AG04450 (cell line): Measurements from ENCODE around the gene ZMPSTE24. TPM values are rescaled to one million over a fixed set of nuclear protein-coding genes. Genes with fewer than 3 reads are reported as not detected.

Experiments
- CTCF ChIA-PET: fragments of 300-600, 350-600 bp; formaldehyde crosslinking; extraction: SDS; loops from one replicate; lab custom pipeline; 2022; ENCODE audit warnings: antibody characterized with exemption, inconsistent platforms; lab: Charles Lee
- POLR2A ChIA-PET: fragments of 350-600 bp; formaldehyde crosslinking; extraction: SDS; loops from one replicate; lab custom pipeline; 2021; ENCODE audit warnings: antibody characterized with exemption, inconsistent platforms; lab: Yijun Ruan, JAX
- DNase-seq: peaks from one replicate; pipeline ENCODE4 v3.0.0-alpha.2; 2011; ENCODE audit warnings: low read depth, low spot score
- H3K27ac ChIP-seq: one replicate; pipeline ENCODE4 v1.5.1; 2012; ENCODE audit warnings: low read depth, low read length, control low read depth
- H3K27me3 ChIP-seq: one replicate; pipeline ENCODE4 v1.6.0; 2012; ENCODE audit warnings: low read length; ENCODE audit not compliant: control insufficient read depth, insufficient read depth
- H3K4me3 ChIP-seq: 2 replicates; pipeline ENCODE4 v1.5.1; 2011; ENCODE audit warnings: mild to moderate bottlenecking, low read depth, low read length, control low read depth
- H3K9me3 ChIP-seq: 2 replicates; pipeline ENCODE4 v1.5.1; 2012; ENCODE audit warnings: low read length; ENCODE audit not compliant: control insufficient read depth, insufficient read depth
- polyA plus RNA-seq: library from polyadenylated mRNA; depleted of rRNA; stranded (reverse); fragments of >200 nt; gene quantifications from 2 replicates; pipeline ENCODE4 v1.2.3, GENCODE V29; 2011
- TF ChIP-seq, protein P1 (sequence below): IDR thresholded peaks from 2 replicates; pipeline ENCODE4 v1.5.1; 2011; ENCODE audit warnings: low read depth, low read length, control low read depth, inconsistent platforms

The ZMPSTE24 gene
- polyA plus RNA-seq, 1 experiment: 55.8 TPM

GRCh38 chr1:40224040-40224439, 34.0 kb upstream of the ZMPSTE24 start:
- no peak for DNase-seq
- Histone ChIP-seq H3K9me3 (no peaks in the 10 kb centered on the region), H3K27ac (no peak overlapping the region), H3K4me3 (no peak overlapping the region), H3K27me3 (no peaks in the 10 kb centered on the region)
- TF ChIP-seq, protein P1, sequence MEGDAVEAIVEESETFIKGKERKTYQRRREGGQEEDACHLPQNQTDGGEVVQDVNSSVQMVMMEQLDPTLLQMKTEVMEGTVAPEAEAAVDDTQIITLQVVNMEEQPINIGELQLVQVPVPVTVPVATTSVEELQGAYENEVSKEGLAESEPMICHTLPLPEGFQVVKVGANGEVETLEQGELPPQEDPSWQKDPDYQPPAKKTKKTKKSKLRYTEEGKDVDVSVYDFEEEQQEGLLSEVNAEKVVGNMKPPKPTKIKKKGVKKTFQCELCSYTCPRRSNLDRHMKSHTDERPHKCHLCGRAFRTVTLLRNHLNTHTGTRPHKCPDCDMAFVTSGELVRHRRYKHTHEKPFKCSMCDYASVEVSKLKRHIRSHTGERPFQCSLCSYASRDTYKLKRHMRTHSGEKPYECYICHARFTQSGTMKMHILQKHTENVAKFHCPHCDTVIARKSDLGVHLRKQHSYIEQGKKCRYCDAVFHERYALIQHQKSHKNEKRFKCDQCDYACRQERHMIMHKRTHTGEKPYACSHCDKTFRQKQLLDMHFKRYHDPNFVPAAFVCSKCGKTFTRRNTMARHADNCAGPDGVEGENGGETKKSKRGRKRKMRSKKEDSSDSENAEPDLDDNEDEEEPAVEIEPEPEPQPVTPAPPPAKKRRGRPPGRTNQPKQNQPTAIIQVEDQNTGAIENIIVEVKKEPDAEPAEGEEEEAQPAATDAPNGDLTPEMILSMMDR: no peak
- ChIA-PET CTCF (interaction anchor here (0.7 to 1.5 kb wide), 3 partner anchors 26 to 184 kb away, joined by 3 to 6 read pairs (median 3); no protein-coding TSS in a partner anchor), POLR2A (interaction anchor here (0.6 kb wide), 1 partner anchor 17 kb away, joined by 4 read pairs; no protein-coding TSS in a partner anchor)

GRCh38 chr1:40226192-40226591, 31.8 kb upstream of the ZMPSTE24 start:
- H3K9me3 ChIP-seq: no peaks in the 10 kb centered on the region
- TF ChIP-seq, protein P1: no peak
- H3K4me3 ChIP-seq: no peak overlapping the region
- ChIA-PET CTCF (interaction anchor here (0.9 to 2.9 kb wide), 6 partner anchors 10 to 113 kb away, joined by 3 to 11 read pairs (median 7); no protein-coding TSS in a partner anchor), POLR2A (no interaction called here)
- DNase-seq: no peak
- H3K27me3 ChIP-seq: no peaks in the 10 kb centered on the region
- no peak overlapping the region for H3K27ac ChIP-seq

DNA sequence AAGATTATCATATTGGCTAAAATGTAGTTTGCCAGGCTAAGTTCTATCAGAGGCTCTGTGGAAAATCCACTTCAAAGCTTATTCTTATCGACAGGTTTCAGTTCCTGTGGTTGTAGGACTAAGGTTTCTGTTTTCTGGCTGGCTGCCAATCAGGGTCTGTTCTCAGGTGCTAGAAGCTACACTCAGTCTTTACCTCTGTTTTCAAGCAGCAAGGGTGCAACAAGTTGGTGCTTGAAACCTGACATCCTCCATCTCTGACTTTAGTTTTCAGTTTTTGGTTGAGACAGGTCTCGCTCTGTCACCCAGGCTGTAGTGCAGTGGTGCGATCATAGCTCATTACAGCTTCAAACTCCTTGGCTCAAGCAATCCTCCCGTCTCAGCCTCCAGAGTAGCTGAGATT, 25.6 kb upstream of the ZMPSTE24 start:
- H3K9me3 ChIP-seq: no peaks in the 10 kb centered on the region
- ChIA-PET POLR2A (no interaction called here), CTCF (interaction anchor here (1.2 to 1.4 kb wide), 2 partner anchors 88 to 106 kb away, joined by 3 read pairs; no protein-coding TSS in a partner anchor)
- H3K4me3 ChIP-seq: no peak overlapping the region
- TF ChIP-seq, protein P1: no peak
- H3K27me3 ChIP-seq: no peaks in the 10 kb centered on the region
- H3K27ac ChIP-seq: no peak overlapping the region
- no peak for DNase-seq

DNA sequence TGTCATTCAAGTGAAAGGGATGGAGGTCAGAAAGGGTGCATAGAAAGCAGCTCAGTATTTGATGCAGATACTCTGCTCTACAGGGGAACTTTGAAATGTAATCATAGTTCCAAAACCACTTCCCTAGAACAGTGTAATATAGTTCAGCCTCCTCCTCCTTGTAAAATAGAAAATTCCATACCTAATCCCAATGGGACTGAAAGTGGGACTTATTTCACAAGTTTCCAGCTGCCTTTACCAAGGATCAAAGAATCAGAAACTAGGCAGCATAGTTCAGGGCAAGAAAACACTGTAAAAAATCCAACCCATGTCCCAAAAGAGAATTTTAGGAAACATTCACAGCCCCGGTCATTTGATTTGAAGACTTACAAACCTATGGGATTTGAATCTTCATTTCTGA, 18.4 kb upstream of the ZMPSTE24 start:
- POLR2A ChIA-PET: no interaction called here
- TF ChIP-seq, protein P1: no peak
- DNase-seq: no peak
- Histone ChIP-seq H3K27me3 (no peaks in the 10 kb centered on the region), H3K27ac (no peak overlapping the region), H3K4me3 (no peak overlapping the region), H3K9me3 (no peaks in the 10 kb centered on the region; the same call in 1 of the 2 replicates)
- CTCF ChIA-PET: interaction anchor here (0.6 to 1.7 kb wide), 5 partner anchors 56 to 107 kb away, joined by 3 to 7 read pairs (median 4); no protein-coding TSS in a partner anchor

- ChIA-PET POLR2A (no interaction called here), CTCF (interaction anchor here (1.2 to 1.7 kb wide), 3 partner anchors 75 to 97 kb away, joined by 3 to 7 read pairs (median 4); no protein-coding TSS in a partner anchor)
- no peak for DNase-seq
- Histone ChIP-seq H3K27me3 (no peaks in the 10 kb centered on the region), H3K9me3 (no peaks in the 10 kb centered on the region; the same call in 1 of the 2 replicates), H3K27ac (no peak overlapping the region), H3K4me3 (no peak overlapping the region)
- TF ChIP-seq, protein P1: no peak
Measured at GRCh38 chr1:40240390-40240789, 17.6 kb upstream of the ZMPSTE24 start.
